ENCODE results near the gene FAM124A. TPM values are rescaled to one million over a fixed set of nuclear protein-coding genes. Genes with fewer than 3 reads are reported as not detected.

FAM124A gene
- total and polyA plus RNA-seq, 10 donors: 2.6 to 39.9 (median 23.7) TPM

DNA sequence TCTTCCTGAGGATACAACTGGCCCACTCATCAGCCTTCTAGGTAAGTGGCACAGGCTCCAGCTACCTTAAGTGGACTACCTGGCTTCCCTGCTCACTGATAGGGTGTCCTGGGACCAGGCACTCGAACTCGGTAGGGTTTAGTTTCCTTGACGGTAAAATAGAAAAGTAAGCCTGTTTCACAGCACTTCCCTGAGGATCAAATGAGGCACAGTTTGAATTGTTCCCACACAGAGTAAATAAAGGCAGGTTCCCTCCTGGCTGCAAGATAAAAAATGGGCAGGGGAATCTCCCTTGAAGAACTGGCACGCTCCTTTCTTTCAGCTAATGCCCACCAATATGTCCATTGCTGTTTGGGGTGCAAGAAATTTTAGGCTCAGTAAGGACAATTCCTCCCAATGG, 1.1 kb upstream of the FAM124A start:
- Histone ChIP-seq H3K27ac (no peak overlapping the region), H3K4me3 (peak overlapping the region in 1 of 8 donors; percentile 89), H3K27me3 (replicated peaks in 1 of 7) (peaks cover 0 to 42% (median 10%) of the 10 kb centered on the region in 7 donors), H3K4me1 (peaks cover 0 to 41% (median 25%) of the 10 kb centered on the region in 6 donors), H3K9me3 (no peaks in the 10 kb centered on the region), H3K36me3 (no peaks in the 10 kb centered on the region)
- intact Hi-C loops (cut with DNase I; ENCODE audit: low total_unique reads): loop anchor here (5.0 kb wide), 1 partner anchor 66 kb away; no protein-coding TSS in a partner anchor
- TF ChIP-seq POLR2A (IDR thresholded peaks at IDR 0.05) (no peak), POLR2AphosphoS5 (IDR thresholded peaks at IDR 0.05) (no peak)
- TF ChIP-seq, protein P1, sequence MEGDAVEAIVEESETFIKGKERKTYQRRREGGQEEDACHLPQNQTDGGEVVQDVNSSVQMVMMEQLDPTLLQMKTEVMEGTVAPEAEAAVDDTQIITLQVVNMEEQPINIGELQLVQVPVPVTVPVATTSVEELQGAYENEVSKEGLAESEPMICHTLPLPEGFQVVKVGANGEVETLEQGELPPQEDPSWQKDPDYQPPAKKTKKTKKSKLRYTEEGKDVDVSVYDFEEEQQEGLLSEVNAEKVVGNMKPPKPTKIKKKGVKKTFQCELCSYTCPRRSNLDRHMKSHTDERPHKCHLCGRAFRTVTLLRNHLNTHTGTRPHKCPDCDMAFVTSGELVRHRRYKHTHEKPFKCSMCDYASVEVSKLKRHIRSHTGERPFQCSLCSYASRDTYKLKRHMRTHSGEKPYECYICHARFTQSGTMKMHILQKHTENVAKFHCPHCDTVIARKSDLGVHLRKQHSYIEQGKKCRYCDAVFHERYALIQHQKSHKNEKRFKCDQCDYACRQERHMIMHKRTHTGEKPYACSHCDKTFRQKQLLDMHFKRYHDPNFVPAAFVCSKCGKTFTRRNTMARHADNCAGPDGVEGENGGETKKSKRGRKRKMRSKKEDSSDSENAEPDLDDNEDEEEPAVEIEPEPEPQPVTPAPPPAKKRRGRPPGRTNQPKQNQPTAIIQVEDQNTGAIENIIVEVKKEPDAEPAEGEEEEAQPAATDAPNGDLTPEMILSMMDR (IDR thresholded peaks at IDR 0.05 in 8 of 11, conservative IDR thresholded peaks at IDR 0.05 in 3 of 11): no peak
- WGBS, 5 donors: 73 to 83% (median 77%) methylated on average over 4 of the region's 4 CpGs
- no peak for DNase-seq

DNA sequence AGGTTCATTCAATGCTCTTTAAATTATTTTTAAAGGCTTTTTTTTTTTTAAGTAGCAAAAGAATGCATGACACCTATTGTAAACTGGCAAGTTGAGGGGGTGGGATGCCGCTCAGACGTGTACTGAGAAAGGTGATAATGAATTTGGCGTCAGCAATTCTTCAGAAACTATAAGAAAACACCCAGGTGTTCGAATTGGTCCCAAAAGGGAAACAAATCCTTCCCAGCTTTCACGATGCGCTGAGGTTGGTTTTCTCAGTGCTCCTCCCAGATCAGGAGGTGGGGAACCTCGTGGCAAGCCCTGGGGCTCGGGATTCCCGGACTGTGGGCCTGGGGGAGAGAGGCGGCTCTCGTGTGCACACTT, 543 bp upstream of the FAM124A start:
- WGBS, 5 donors: 2 to 4% (median 3%) methylated on average over 11 of the region's 11 CpGs
- peak overlapping the region in 6 of 8 donors; percentile 49 to 91 (median 84) for H3K27ac ChIP-seq
- no peak for DNase-seq
- no peaks in the 10 kb centered on the region for H3K9me3 ChIP-seq
- H3K27me3 ChIP-seq (replicated peaks in 1 of 7): peaks cover 0 to 42% (median 10%) of the 10 kb centered on the region in 7 donors
- intact Hi-C loops (cut with DNase I; ENCODE audit: low total_unique reads): loop anchor here (5.0 kb wide), 1 partner anchor 66 kb away; no protein-coding TSS in a partner anchor
- peaks cover 0 to 41% (median 25%) of the 10 kb centered on the region in 6 donors for H3K4me1 ChIP-seq
- peak overlapping the region; percentile 53 to 89 (median 70) for H3K4me3 ChIP-seq
- no peak for TF ChIP-seq POLR2AphosphoS5 (IDR thresholded peaks at IDR 0.05)
- TF ChIP-seq, protein P1 (IDR thresholded peaks at IDR 0.05 in 8 of 11, conservative IDR thresholded peaks at IDR 0.05 in 3 of 11): no peak
- no peak for TF ChIP-seq POLR2A (IDR thresholded peaks at IDR 0.05)
- H3K36me3 ChIP-seq: no peaks in the 10 kb centered on the region

DNA sequence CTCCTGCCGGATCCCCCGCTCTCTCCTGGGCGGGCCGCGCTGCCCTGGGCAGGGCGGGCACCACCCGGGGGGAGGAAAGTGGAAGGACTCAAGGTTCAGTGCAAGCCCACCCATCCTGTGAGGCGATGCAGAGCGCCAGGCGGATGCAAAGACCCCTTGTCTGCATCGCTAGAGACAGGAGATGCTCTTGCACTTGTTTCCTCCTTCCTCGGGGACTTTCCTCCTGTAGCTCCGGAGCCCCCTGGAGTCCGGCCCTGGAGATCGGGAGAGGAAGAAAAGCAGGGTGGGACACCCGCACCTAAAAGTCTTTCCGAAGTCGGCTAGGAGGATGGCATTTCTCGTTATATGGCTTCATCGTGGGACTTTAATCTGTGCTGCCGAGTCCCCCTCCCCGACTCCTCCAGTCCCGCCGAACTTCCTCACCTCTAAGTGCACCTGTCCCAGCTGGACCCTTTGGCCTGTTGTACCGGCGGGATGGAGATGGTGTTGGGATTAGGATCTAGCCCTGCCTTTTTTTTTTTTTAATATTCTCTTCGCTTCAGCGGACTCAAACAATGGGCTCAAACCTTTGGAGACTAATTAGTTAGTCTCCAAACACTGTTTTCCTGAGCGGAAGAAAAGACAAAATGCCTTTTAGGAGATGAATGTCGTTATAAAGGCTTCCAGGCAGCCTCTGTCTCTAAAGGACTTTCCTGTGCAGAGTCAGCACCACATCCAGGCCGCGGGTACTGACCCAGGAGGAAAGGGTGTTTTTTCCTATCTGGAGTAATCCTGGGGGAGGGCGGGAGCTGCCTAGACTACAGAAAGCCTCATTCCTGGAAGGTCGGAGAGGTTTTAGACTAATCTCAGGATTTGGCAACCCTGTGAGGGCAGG, 725 bp downstream of the FAM124A start:
- peaks cover 0 to 42% (median 10%) of the 10 kb centered on the region in 7 donors for H3K27me3 ChIP-seq (replicated peaks in 1 of 7)
- no peaks in the 10 kb centered on the region for H3K9me3 ChIP-seq
- peak overlapping the region; percentile 57 to 91 (median 88) for H3K27ac ChIP-seq
- WGBS, 5 donors: 16 to 26% (median 19%) methylated on average over 27 to 34 of the region's 34 CpGs
- peak overlapping the region; percentile 58 to 89 (median 70) for H3K4me3 ChIP-seq
- H3K4me1 ChIP-seq: peaks cover 5 to 44% (median 25%) of the 10 kb centered on the region in 6 donors
- no peak for DNase-seq
- H3K36me3 ChIP-seq: no peaks in the 10 kb centered on the region
- intact Hi-C loops (cut with DNase I; ENCODE audit: low total_unique reads): loop anchor here (5.0 kb wide), 1 partner anchor 64 kb away; no protein-coding TSS in a partner anchor
- TF ChIP-seq POLR2A (IDR thresholded peaks at IDR 0.05): no peak
- TF ChIP-seq, protein P1 (IDR thresholded peaks at IDR 0.05 in 8 of 11, conservative IDR thresholded peaks at IDR 0.05 in 3 of 11): peak in 1 of 11 experiments; percentile 3
- TF ChIP-seq POLR2AphosphoS5 (IDR thresholded peaks at IDR 0.05): peak in 2 of 3 donors; percentile 55 to 69
